SK-N-SH (cell line): Measurements from ENCODE around the gene WASHC2C. TPM values are rescaled to one million over a fixed set of nuclear protein-coding genes. Genes with fewer than 3 reads are reported as not detected.
"Not testable (repeated sequence)": the region's sequence is repeated elsewhere in the genome, so short reads cannot be mapped to it uniquely, and the experiment has no call there.

ENCODE experiments used
- CTCF ChIA-PET: fragments of 300-600, 350-600 bp; formaldehyde crosslinking; extraction: SDS; loops from one replicate; lab custom pipeline; 2021; lab: Yijun Ruan, JAX
- POLR2A ChIA-PET: fragments of 350-600 bp; sonication (Branson Sonifier 250); formaldehyde crosslinking; extraction: SDS; loops from one replicate; lab custom pipeline; 2020; ENCODE audit warnings: antibody characterized with exemption, inconsistent platforms; lab: Yijun Ruan, JAX
- DNase-seq: peaks from one replicate; pipeline ENCODE4 v3.0.0; 2012
- H2AFZ ChIP-seq: fragments of 200-600 bp; sonication (generic); 2 replicates; pipeline ENCODE4 v1.8.1; 2016; ENCODE audit warnings: antibody characterized with exemption, mild to moderate bottlenecking, low read depth
- H3F3A ChIP-seq: fragments of 200-600 bp; sonication (generic); replicated peaks from 2 replicates; pipeline ENCODE3; 2016; ENCODE audit warnings: antibody characterized with exemption, mild to moderate bottlenecking; ENCODE audit not compliant: insufficient read depth
- H3K27ac ChIP-seq, 2 experiments: fragments of 200-500 bp in 1 of 2; fragments of 200-600 bp in 1 of 2; sonication (Bioruptor generic) in 1 of 2; sonication (generic), shearing (Covaris generic) in 1 of 2; 2 replicates each; pipeline versions ENCODE4 v1.5.1 to v1.6.1; 2014 to 2016; ENCODE audit warnings: low read depth in 2 of 2, inconsistent platforms in 1 of 2, low read length in 1 of 2, mild to moderate bottlenecking in 1 of 2, mixed read lengths in 1 of 2
- H3K27me3 ChIP-seq: fragments of 200-600 bp; sonication (generic), shearing (Covaris generic); 2 replicates; pipeline ENCODE4 v1.6.1; 2016; ENCODE audit warnings: mixed run types; ENCODE audit not compliant: insufficient read depth
- H3K36me3 ChIP-seq, 2 experiments: fragments of 200-500 bp in 1 of 2; fragments of 200-600 bp in 1 of 2; sonication (Bioruptor generic) in 1 of 2; sonication (generic) in 1 of 2; replicated peaks in 1 of 2; 2 replicates each; pipeline versions ENCODE3 to v1.5.1; 2014 to 2016; ENCODE audit warnings: low read length in 1 of 2, mild to moderate bottlenecking in 1 of 2; ENCODE audit not compliant: insufficient read depth in 2 of 2, control insufficient read depth in 1 of 2
- H3K4me1 ChIP-seq, 2 experiments: fragments of 200-500 bp in 1 of 2; fragments of 200-600 bp in 1 of 2; sonication (Bioruptor generic) in 1 of 2; sonication (generic), shearing (Covaris generic) in 1 of 2; 2 replicates each; pipeline versions ENCODE4 v1.5.1 to v1.6.1; 2014 to 2016; ENCODE audit warnings: low read depth in 1 of 2, low read length in 1 of 2, mixed run types in 1 of 2; ENCODE audit not compliant: insufficient read depth in 2 of 2, control insufficient read depth in 1 of 2
- H3K4me2 ChIP-seq: fragments of 200-600 bp; sonication (generic), shearing (Covaris generic); 2 replicates; pipeline ENCODE4 v1.6.1; 2017; ENCODE audit warnings: mixed run types
- H3K4me3 ChIP-seq, 2 experiments: fragments of 200-500 bp in 1 of 2; fragments of 200-600 bp in 1 of 2; sonication (Bioruptor generic) in 1 of 2; sonication (generic), shearing (Covaris generic) in 1 of 2; 2 replicates each; pipeline versions ENCODE4 v1.5.1 to v1.8.1; 2014 to 2016; ENCODE audit warnings: low read depth in 2 of 2, inconsistent platforms in 1 of 2, low read length in 1 of 2, mild to moderate bottlenecking in 1 of 2, mixed read lengths in 1 of 2, moderate library complexity in 1 of 2
- H3K79me2 ChIP-seq: fragments of 200-600 bp; sonication (generic); 2 replicates; pipeline ENCODE4 v1.8.1; 2017; ENCODE audit warnings: mild to moderate bottlenecking; ENCODE audit not compliant: insufficient read depth
- H3K9ac ChIP-seq: fragments of 200-600 bp; sonication (generic); 2 replicates; pipeline ENCODE4 v1.6.1; 2017; ENCODE audit warnings: mixed run types
- H3K9me2 ChIP-seq: fragments of 200-600 bp; sonication (generic); 2 replicates; pipeline ENCODE4 v1.6.1; 2017; ENCODE audit warnings: mixed run types
- H3K9me3 ChIP-seq: fragments of 200-600 bp; sonication (generic); 2 replicates; pipeline ENCODE4 v1.6.1; 2017; ENCODE audit warnings: mixed run types, mild to moderate bottlenecking, moderate library complexity
- H4K20me1 ChIP-seq: fragments of 200-600 bp; sonication (generic); 2 replicates; pipeline ENCODE4 v1.6.1; 2017; ENCODE audit warnings: mild to moderate bottlenecking, mixed run types; ENCODE audit not compliant: insufficient read depth
- RFX5 ChIP-seq: IDR thresholded peaks from 2 replicates; pipeline ENCODE4 v1.6.1; 2012; ENCODE audit warnings: mild to moderate bottlenecking, improper control_type of control experiment, low read length
- WGBS: methylation state at CpG from one replicate; pipeline ENCODE4 v1.1.6; 2017; ENCODE audit warnings: low lambda C conversion rate; 5-methylcytosine and 5-hydroxymethylcytosine counted together
- polyA plus RNA-seq, 3 experiments: library from polyadenylated mRNA; depleted of rRNA; stranded (reverse); fragments of >200 nt; gene quantifications; 2 replicates each; pipeline ENCODE4 v1.2.3, GENCODE V29; 2012
- TF ChIP-seq, protein P1 (sequence below): IDR thresholded peaks from 2 replicates; pipeline ENCODE4 v1.4.0; 2012; ENCODE audit warnings: low read depth, borderline replicate concordance
- TF ChIP-seq, protein P2 (sequence below): fragments of 150-350 bp; IDR thresholded peaks from 2 replicates; pipeline ENCODE4 v1.6.1; 2016; ENCODE audit warnings: mild to moderate bottlenecking, low read depth, low read length

Gene WASHC2C
- polyA plus RNA-seq, 1 of the 3 experiments (the other 2 are of a cell fraction): 17.9 TPM

GRCh38 chr10:45811075-45811474 is 84.0 kb downstream of the WASHC2C start:
- Histone ChIP-seq H3K9ac (no peak overlapping the region), H4K20me1 (no peaks in the 10 kb centered on the region), H3K27me3 (no peaks in the 10 kb centered on the region), H3K27ac (no peak overlapping the region), H3K9me3 (no peaks in the 10 kb centered on the region)
- POLR2A ChIA-PET: no interaction called here
- no peak for DNase-seq
- TF ChIP-seq, protein P1, sequence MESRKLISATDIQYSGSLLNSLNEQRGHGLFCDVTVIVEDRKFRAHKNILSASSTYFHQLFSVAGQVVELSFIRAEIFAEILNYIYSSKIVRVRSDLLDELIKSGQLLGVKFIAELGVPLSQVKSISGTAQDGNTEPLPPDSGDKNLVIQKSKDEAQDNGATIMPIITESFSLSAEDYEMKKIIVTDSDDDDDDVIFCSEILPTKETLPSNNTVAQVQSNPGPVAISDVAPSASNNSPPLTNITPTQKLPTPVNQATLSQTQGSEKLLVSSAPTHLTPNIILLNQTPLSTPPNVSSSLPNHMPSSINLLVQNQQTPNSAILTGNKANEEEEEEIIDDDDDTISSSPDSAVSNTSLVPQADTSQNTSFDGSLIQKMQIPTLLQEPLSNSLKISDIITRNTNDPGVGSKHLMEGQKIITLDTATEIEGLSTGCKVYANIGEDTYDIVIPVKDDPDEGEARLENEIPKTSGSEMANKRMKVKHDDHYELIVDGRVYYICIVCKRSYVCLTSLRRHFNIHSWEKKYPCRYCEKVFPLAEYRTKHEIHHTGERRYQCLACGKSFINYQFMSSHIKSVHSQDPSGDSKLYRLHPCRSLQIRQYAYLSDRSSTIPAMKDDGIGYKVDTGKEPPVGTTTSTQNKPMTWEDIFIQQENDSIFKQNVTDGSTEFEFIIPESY: no peak
- TF ChIP-seq RFX5: no peak
- TF ChIP-seq, protein P2, sequence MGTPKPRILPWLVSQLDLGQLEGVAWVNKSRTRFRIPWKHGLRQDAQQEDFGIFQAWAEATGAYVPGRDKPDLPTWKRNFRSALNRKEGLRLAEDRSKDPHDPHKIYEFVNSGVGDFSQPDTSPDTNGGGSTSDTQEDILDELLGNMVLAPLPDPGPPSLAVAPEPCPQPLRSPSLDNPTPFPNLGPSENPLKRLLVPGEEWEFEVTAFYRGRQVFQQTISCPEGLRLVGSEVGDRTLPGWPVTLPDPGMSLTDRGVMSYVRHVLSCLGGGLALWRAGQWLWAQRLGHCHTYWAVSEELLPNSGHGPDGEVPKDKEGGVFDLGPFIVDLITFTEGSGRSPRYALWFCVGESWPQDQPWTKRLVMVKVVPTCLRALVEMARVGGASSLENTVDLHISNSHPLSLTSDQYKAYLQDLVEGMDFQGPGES: no peak
- TF ChIP-seq, all 33 proteins: peak for 0
- Histone ChIP-seq H3K36me3 (no peaks in the 10 kb centered on the region), H3F3A (peaks cover 3% of the 10 kb centered on the region), H3K4me2 (no peak overlapping the region), H3K4me1 (no peaks in the 10 kb centered on the region), H2AFZ (no peak overlapping the region), H3K79me2 (no peaks in the 10 kb centered on the region), H3K9me2 (no peaks in the 10 kb centered on the region), H3K4me3 (no peak overlapping the region)
- CTCF ChIA-PET: interaction anchor here (1.3 kb wide), 1 partner anchor 8 kb away, joined by 4 read pairs; no protein-coding TSS in a partner anchor
- WGBS: 89% methylated on average over 6 of the region's 6 CpGs

- H3K36me3 ChIP-seq, H3K79me2 ChIP-seq, H3K27me3 ChIP-seq, H4K20me1 ChIP-seq, H3K4me2 ChIP-seq, H2AFZ ChIP-seq, H3K4me1 ChIP-seq, H3K9me2 ChIP-seq, H3K9me3 ChIP-seq, H3K27ac ChIP-seq, POLR2A ChIA-PET, H3K4me3 ChIP-seq, DNase-seq, CTCF ChIA-PET, H3K9ac ChIP-seq, H3F3A ChIP-seq: not testable (repeated sequence)
- WGBS: 83% methylated on average over 11 of the region's 13 CpGs
These were observed 85.9 kb downstream of the WASHC2C start for GRCh38 chr10:45812959-45813358.

- H3F3A ChIP-seq, H3K4me3 ChIP-seq, H3K27me3 ChIP-seq, H4K20me1 ChIP-seq, H3K27ac ChIP-seq, POLR2A ChIA-PET, H3K4me1 ChIP-seq, DNase-seq, H3K9ac ChIP-seq, H3K4me2 ChIP-seq, H3K9me3 ChIP-seq, H3K36me3 ChIP-seq, CTCF ChIA-PET, H3K9me2 ChIP-seq, H2AFZ ChIP-seq, H3K79me2 ChIP-seq: not testable (repeated sequence)
- WGBS: 94% methylated on average over 4 of the region's 4 CpGs
These were observed 87.1 kb downstream of the WASHC2C start for GRCh38 chr10:45814146-45814545.
